Peyer's patch (tissue), 4 donors: ENCODE results near the gene CRYM.

Source experiments
- POLR2A ChIP-seq, 2 donors: fragments of 450-650 bp; IDR thresholded peaks; one replicate each; pipeline ENCODE4 v1.5.1; 2017; ENCODE audit warnings: antibody characterized with exemption in 2 of 2, mild to moderate bottlenecking in 2 of 2, moderate library complexity in 2 of 2
- TF ChIP-seq, protein P1 (sequence below), 6 experiments: fragments of 450-650 bp in 4 of 6; fragments of 200-600 bp in 2 of 6; sonication (generic) in 1 of 6; IDR thresholded peaks; one replicate each; pipeline ENCODE4 v1.5.1; 2017 to 2019; ENCODE audit warnings: antibody characterized with exemption in 6 of 6, mild to moderate bottlenecking in 3 of 6, moderate library complexity in 1 of 6

DNA sequence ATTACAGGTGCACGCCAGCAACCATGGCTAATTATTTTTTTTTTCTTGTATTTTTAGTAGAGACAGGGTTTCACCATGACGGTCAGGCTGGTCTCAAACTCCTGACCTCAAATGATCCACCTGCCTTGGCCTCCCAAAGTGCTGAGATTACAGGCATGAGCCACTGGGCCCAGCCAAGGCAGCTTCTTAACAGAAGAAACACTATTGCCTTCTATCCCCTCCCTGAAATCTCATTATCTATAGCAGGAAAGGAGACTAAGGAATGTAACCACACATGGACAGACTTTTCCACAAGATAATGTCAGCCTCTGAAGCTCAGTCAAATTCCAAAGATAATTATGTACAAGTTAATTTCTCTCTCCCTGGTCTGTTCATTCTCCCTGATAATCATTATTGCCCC, 61.0 kb downstream of the CRYM start:
- TF ChIP-seq POLR2A (IDR thresholded peaks at IDR 0.05), result no peak
- TF ChIP-seq, protein P1, sequence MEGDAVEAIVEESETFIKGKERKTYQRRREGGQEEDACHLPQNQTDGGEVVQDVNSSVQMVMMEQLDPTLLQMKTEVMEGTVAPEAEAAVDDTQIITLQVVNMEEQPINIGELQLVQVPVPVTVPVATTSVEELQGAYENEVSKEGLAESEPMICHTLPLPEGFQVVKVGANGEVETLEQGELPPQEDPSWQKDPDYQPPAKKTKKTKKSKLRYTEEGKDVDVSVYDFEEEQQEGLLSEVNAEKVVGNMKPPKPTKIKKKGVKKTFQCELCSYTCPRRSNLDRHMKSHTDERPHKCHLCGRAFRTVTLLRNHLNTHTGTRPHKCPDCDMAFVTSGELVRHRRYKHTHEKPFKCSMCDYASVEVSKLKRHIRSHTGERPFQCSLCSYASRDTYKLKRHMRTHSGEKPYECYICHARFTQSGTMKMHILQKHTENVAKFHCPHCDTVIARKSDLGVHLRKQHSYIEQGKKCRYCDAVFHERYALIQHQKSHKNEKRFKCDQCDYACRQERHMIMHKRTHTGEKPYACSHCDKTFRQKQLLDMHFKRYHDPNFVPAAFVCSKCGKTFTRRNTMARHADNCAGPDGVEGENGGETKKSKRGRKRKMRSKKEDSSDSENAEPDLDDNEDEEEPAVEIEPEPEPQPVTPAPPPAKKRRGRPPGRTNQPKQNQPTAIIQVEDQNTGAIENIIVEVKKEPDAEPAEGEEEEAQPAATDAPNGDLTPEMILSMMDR (IDR thresholded peaks at IDR 0.05), result no peak
